Glutamatergic neuron (in vitro differentiated cells): ENCODE measurements around the gene SNX8. TPM values are rescaled to one million over a fixed set of nuclear protein-coding genes. Genes with fewer than 3 reads are reported as not detected.

ENCODE experiments used
- DNase-seq: peaks from one replicate; pipeline ENCODE4 v3.0.0; 2022
- H3K27ac Mint-ChIP-seq: one replicate; pipeline ENCODE4 v1.8.0; 2020; ENCODE audit warnings: mild to moderate bottlenecking, mixed read lengths, inconsistent platforms; ENCODE audit not compliant: unreplicated experiment
- H3K27me3 Mint-ChIP-seq: one replicate; pipeline ENCODE4 v1.8.0; 2020; ENCODE audit warnings: mild to moderate bottlenecking, moderate library complexity, mixed read lengths, inconsistent platforms; ENCODE audit not compliant: unreplicated experiment
- H3K36me3 Mint-ChIP-seq: one replicate; pipeline ENCODE4 v1.8.0; 2020; ENCODE audit warnings: mild to moderate bottlenecking, mixed read lengths, inconsistent platforms; ENCODE audit not compliant: unreplicated experiment
- H3K4me1 Mint-ChIP-seq: one replicate; pipeline ENCODE4 v1.8.0; 2020; ENCODE audit warnings: mild to moderate bottlenecking, low read depth, mixed read lengths, inconsistent platforms; ENCODE audit not compliant: unreplicated experiment
- H3K4me3 Mint-ChIP-seq: one replicate; pipeline ENCODE4 v1.8.0; 2020; ENCODE audit warnings: mild to moderate bottlenecking, mixed read lengths, inconsistent platforms; ENCODE audit not compliant: unreplicated experiment
- H3K9me3 Mint-ChIP-seq: one replicate; pipeline ENCODE4 v1.8.0; 2020; ENCODE audit warnings: mild to moderate bottlenecking, moderate library complexity, mixed read lengths, inconsistent platforms; ENCODE audit not compliant: unreplicated experiment
- CTCF ChIP-seq: fragments of 200-600 bp; sonication (generic); IDR thresholded peaks from one replicate; pipeline ENCODE4 v1.5.0; 2021; ENCODE audit not compliant: partially characterized antibody, unreplicated experiment
- total RNA-seq: library from RNA; stranded (reverse); fragmentation: NEBNext Ultra II Directional; extraction: Animal tissue kit (Norgen Biotek cat#: 25700); gene quantifications from one replicate; pipeline ENCODE4 v1.2.1, GENCODE V29; 2021; ENCODE audit not compliant: unreplicated experiment

SNX8 gene
- total RNA-seq, 1 donor from 2014 or later, result 22.2 TPM

GRCh38 chr7:2209146-2209960 is 104.9 kb downstream of the SNX8 start:
- Mint-ChIP-seq H3K36me3 (peaks cover 7% of the 10 kb centered on the region), H3K9me3 (peaks cover 1% of the 10 kb centered on the region), H3K27me3 (peaks cover 8% of the 10 kb centered on the region), H3K4me3 (no peak overlapping the region), H3K27ac (peak overlapping the region; percentile 53), H3K4me1 (peaks cover 16% of the 10 kb centered on the region)
- DNase-seq, result peak; percentile 88
- TF ChIP-seq CTCF, result peak; percentile 75

- Mint-ChIP-seq H3K36me3 (peaks cover 7% of the 10 kb centered on the region), H3K9me3 (peaks cover 1% of the 10 kb centered on the region), H3K27ac (peak overlapping the region; percentile 30), H3K27me3 (peaks cover 8% of the 10 kb centered on the region), H3K4me3 (no peak overlapping the region), H3K4me1 (peaks cover 22% of the 10 kb centered on the region)
- no peak for TF ChIP-seq CTCF
- DNase-seq, result no peak
Observed at GRCh38 chr7:2208712-2209111, 105.5 kb downstream of the SNX8 start.

- DNase-seq, result no peak
- Mint-ChIP-seq H3K4me3 (no peak overlapping the region), H3K36me3 (no peaks in the 10 kb centered on the region), H3K27ac (no peak overlapping the region), H3K27me3 (peaks cover 8% of the 10 kb centered on the region), H3K9me3 (peaks cover 6% of the 10 kb centered on the region), H3K4me1 (peaks cover 29% of the 10 kb centered on the region)
- no peak for TF ChIP-seq CTCF
Observed at GRCh38 chr7:2205036-2205780, 109.0 kb downstream of the SNX8 start.

- H3K36me3 Mint-ChIP-seq, result no peaks in the 10 kb centered on the region
- H3K4me1 Mint-ChIP-seq, result peaks cover 27% of the 10 kb centered on the region
- H3K27ac Mint-ChIP-seq, result no peak overlapping the region
- H3K4me3 Mint-ChIP-seq, result no peak overlapping the region
- H3K27me3 Mint-ChIP-seq, result peaks cover 8% of the 10 kb centered on the region
- TF ChIP-seq CTCF, result no peak
- H3K9me3 Mint-ChIP-seq, result peaks cover 8% of the 10 kb centered on the region
- no peak for DNase-seq
Observed at GRCh38 chr7:2204446-2204845, 109.8 kb downstream of the SNX8 start.
